Gastrocnemius medialis (tissue), 4 donors: ENCODE measurements around the gene CD63. TPM values are rescaled to one million over a fixed set of nuclear protein-coding genes. Genes with fewer than 3 reads are reported as not detected.
A peak's percentile ranks its signal among the peaks of the same experiment; 100 is the strongest.

ENCODE experiments used
- ATAC-seq, 2 donors: fragments of 150-250 bp; one replicate each; pipeline ENCODE4 v1.9.1; 2016
- DNase-seq, 2 donors: peaks; one replicate each; pipeline ENCODE4 v3.0.0-alpha.2; 2019
- H3K27ac ChIP-seq, 4 donors: fragments of 200-600 bp; sonication (generic); 1 replicate in 1 of 4; 2 replicates in 3 of 4; pipeline ENCODE4 v1.5.1; 2016 to 2018; ENCODE audit warnings: mild to moderate bottlenecking in 2 of 4, moderate library complexity in 1 of 4
- H3K27me3 ChIP-seq, 3 donors: fragments of 200-600 bp; sonication (generic) in 2 of 3; 1 replicate in 1 of 3; 2 replicates in 2 of 3; pipeline versions ENCODE4 v1.5.1 to v1.6.0; 2016 to 2019; ENCODE audit warnings: mild to moderate bottlenecking in 1 of 3, moderate library complexity in 1 of 3
- H3K36me3 ChIP-seq, 2 donors: fragments of 200-600 bp; sonication (generic) in 1 of 2; one replicate each; pipeline ENCODE4 v1.5.1; 2017 to 2018
- H3K4me1 ChIP-seq, 2 donors: fragments of 200-600 bp; sonication (generic) in 1 of 2; one replicate each; pipeline ENCODE4 v1.5.1; 2016 to 2017; ENCODE audit warnings: mild to moderate bottlenecking in 2 of 2
- H3K4me3 ChIP-seq, 4 donors: fragments of 200-600 bp; sonication (generic) in 3 of 4; 1 replicate in 1 of 4; 2 replicates in 3 of 4; pipeline ENCODE4 v1.5.1; 2016 to 2019; ENCODE audit warnings: mild to moderate bottlenecking in 2 of 4
- H3K9me3 ChIP-seq, 3 donors: fragments of 200-600 bp; sonication (generic) in 2 of 3; 1 replicate in 1 of 3; 2 replicates in 2 of 3; pipeline ENCODE4 v1.5.1; 2016 to 2019
- CTCF ChIP-seq, 5 experiments: fragments of 450-650 bp in 3 of 5; fragments of 200-600 bp in 2 of 5; sonication (generic) in 2 of 5; IDR thresholded peaks in 4 of 5; conservative IDR thresholded peaks in 1 of 5; 1 replicate in 4 of 5; 2 replicates in 1 of 5; pipeline ENCODE4 v1.5.1; 2016 to 2019; ENCODE audit warnings: antibody characterized with exemption in 5 of 5, mild to moderate bottlenecking in 3 of 5, moderate library complexity in 3 of 5
- POLR2A ChIP-seq, 2 donors: fragments of 450-650 bp; IDR thresholded peaks; one replicate each; pipeline ENCODE4 v1.6.1; 2017; ENCODE audit warnings: antibody characterized with exemption in 2 of 2, mild to moderate bottlenecking in 2 of 2, moderate library complexity in 2 of 2
- in situ Hi-C, 4 donors: fragments of 200-750 bp; cut with MboI; loops; one replicate each; pipeline versions ENCODE4 v1.15.0 to v1.8.0; 2017; ENCODE audit warnings: low sequenced_read_pairs in 4 of 4
- intact Hi-C: fragments of 100-400 bp; cut with DNase I; formaldehyde crosslinking; loops from one replicate; pipeline ENCODE4 v1.15.1; 2023; ENCODE audit warnings: low total_unique reads
- total RNA-seq, 4 donors: library from RNA; depleted of rRNA; stranded (reverse); fragments of >200 nt; gene quantifications; one replicate each; pipeline versions ENCODE4 v1.1.0 to v1.2.3, GENCODE V29; 2016

Gene CD63
- total RNA-seq, 4 donors from 2014 or later, result 423 to 1,107 (median 634) TPM

- no peaks in the 10 kb centered on the region for H3K27me3 ChIP-seq
- TF ChIP-seq CTCF (IDR thresholded peaks at IDR 0.05 in 4 of 5, conservative IDR thresholded peaks at IDR 0.05 in 1 of 5) (peak; percentile 74 to 82 (median 78)), POLR2A (IDR thresholded peaks at IDR 0.05) (no peak)
- intact Hi-C loops, result loop anchor here (1.0 to 10.0 kb wide), 8 partner anchors 16 to 1726 kb away; partner anchors contain the start of genes BAZ2A, NAB2 and NACA
- ATAC-seq (peak; percentile 66 to 70), DNase-seq (peak; percentile 84 to 93)
- peak overlapping the region in 1 of 4 donors; percentile 28 for H3K4me3 ChIP-seq
- H3K4me1 ChIP-seq, result peaks cover 56 to 72% of the 10 kb centered on the region in 2 donors
- peak overlapping the region; percentile 95 to 100 (median 99) for H3K27ac ChIP-seq
- in situ Hi-C loops, result loop anchor here in 2 of 4 donors (5.0 to 25.0 kb wide), 3 partner anchors 39 to 1734 kb away; partner anchors contain the start of gene HOXC10 (in 1 of the 2)
- H3K36me3 ChIP-seq, result peaks cover 0 to 18% of the 10 kb centered on the region in 2 donors
- no peaks in the 10 kb centered on the region for H3K9me3 ChIP-seq
Observed at GRCh38 chr12:55720894-55721444, 7.8 kb downstream of the CD63 start.

GRCh38 chr12:55720071-55720564, 8.7 kb downstream of the CD63 start, which contains the start of gene RDH5:
Gene RDH5, plus strand, starts transcription at chr12:55720393. Its CDS starts 792 bp downstream, at chr12:55721185.
- in situ Hi-C loops, result loop anchor here in 2 of 4 donors (5.0 to 25.0 kb wide), 3 partner anchors 38 to 1733 kb away; partner anchors contain the start of gene HOXC10 (in 1 of the 2)
- no peaks in the 10 kb centered on the region for H3K27me3 ChIP-seq
- intact Hi-C loops, result loop anchor here (2.0 to 10.0 kb wide), 7 partner anchors 15 to 1725 kb away; partner anchors contain the start of genes BAZ2A, NAB2 and NACA
- TF ChIP-seq POLR2A (IDR thresholded peaks at IDR 0.05) (peak in 1 of 2 donors; percentile 40), CTCF (IDR thresholded peaks at IDR 0.05 in 4 of 5, conservative IDR thresholded peaks at IDR 0.05 in 1 of 5) (no peak)
- DNase-seq, result peak; percentile 76 to 88
- peaks cover 61 to 79% of the 10 kb centered on the region in 2 donors for H3K4me1 ChIP-seq
- no peaks in the 10 kb centered on the region for H3K9me3 ChIP-seq
- peaks cover 0 to 10% of the 10 kb centered on the region in 2 donors for H3K36me3 ChIP-seq
- H3K4me3 ChIP-seq, result peak within 1 kb of the TSS in 1 of 4 donors; percentile 28
- peak within 1 kb of the TSS; percentile 95 to 100 (median 99) for H3K27ac ChIP-seq
- peak; percentile 31 to 48 for ATAC-seq

- ATAC-seq, result no peak
- peak overlapping the region; percentile 95 to 100 (median 99) for H3K27ac ChIP-seq
- H3K36me3 ChIP-seq, result peaks cover 0 to 3% of the 10 kb centered on the region in 2 donors
- peaks cover 67 to 78% of the 10 kb centered on the region in 2 donors for H3K4me1 ChIP-seq
- no peaks in the 10 kb centered on the region for H3K27me3 ChIP-seq
- no peak overlapping the region for H3K4me3 ChIP-seq
- H3K9me3 ChIP-seq, result no peaks in the 10 kb centered on the region
- TF ChIP-seq CTCF (IDR thresholded peaks at IDR 0.05 in 4 of 5, conservative IDR thresholded peaks at IDR 0.05 in 1 of 5) (no peak), POLR2A (IDR thresholded peaks at IDR 0.05) (no peak)
- in situ Hi-C loops, result loop anchor here in 2 of 4 donors (5.0 to 25.0 kb wide), 2 partner anchors 42 to 1732 kb away; partner anchors contain the start of gene HOXC10 (in 1 of the 2)
- intact Hi-C loops, result loop anchor here (5.0 to 10.0 kb wide), 2 partner anchors 503 to 545 kb away; partner anchors contain the start of genes COQ10A, NABP2 and RNF41
- no peak for DNase-seq
Observed at GRCh38 chr12:55719371-55719770, 9.4 kb downstream of the CD63 start.

GRCh38 chr12:55718624-55719275, 10.1 kb downstream of the CD63 start:
- H3K9me3 ChIP-seq, result no peaks in the 10 kb centered on the region
- in situ Hi-C loops (loop anchor here in 2 of 4 donors (5.0 to 25.0 kb wide), 2 partner anchors 41 to 1731 kb away; partner anchors contain the start of gene HOXC10 (in 1 of the 2)), intact Hi-C loops (loop anchor here (5.0 to 10.0 kb wide), 2 partner anchors 504 to 546 kb away; partner anchors contain the start of genes COQ10A, NABP2 and RNF41)
- no peaks in the 10 kb centered on the region for H3K27me3 ChIP-seq
- no peak overlapping the region for H3K4me3 ChIP-seq
- ATAC-seq, result no peak
- H3K4me1 ChIP-seq, result peaks cover 65 to 75% of the 10 kb centered on the region in 2 donors
- TF ChIP-seq CTCF (IDR thresholded peaks at IDR 0.05 in 4 of 5, conservative IDR thresholded peaks at IDR 0.05 in 1 of 5), result no peak
- TF ChIP-seq POLR2A (IDR thresholded peaks at IDR 0.05), result no peak
- H3K36me3 ChIP-seq, result no peaks in the 10 kb centered on the region
- H3K27ac ChIP-seq, result peak overlapping the region; percentile 95 to 100 (median 99)
- DNase-seq, result no peak
